GM19035 (cell line): ENCODE measurements around the gene COX18.

Experiments
- ATAC-seq: cut with Tn5 transposase; IDR thresholded peaks from one replicate; pipeline ENCODE4 v1.9.1; 2021; ENCODE audit not compliant: unreplicated experiment

COX18 gene

GRCh38 chr4:73053974-73054480 lies 15.5 kb downstream of the COX18 start:
- ATAC-seq: no peak

- ATAC-seq: no peak
Measured at GRCh38 chr4:73053076-73053475, 16.4 kb downstream of the COX18 start.

GRCh38 chr4:73051625-73052024 lies 17.9 kb downstream of the COX18 start:
- ATAC-seq: no peak

GRCh38 chr4:73045879-73046278 lies 23.6 kb downstream of the COX18 start:
- no peak for ATAC-seq

- no peak for ATAC-seq
Measured at GRCh38 chr4:73037057-73037456, 32.5 kb downstream of the COX18 start.

GRCh38 chr4:73036123-73036522 lies 33.4 kb downstream of the COX18 start:
- no peak for ATAC-seq

- no peak for ATAC-seq
Measured at GRCh38 chr4:73034896-73035295, 34.6 kb downstream of the COX18 start.

- ATAC-seq: no peak
Measured at GRCh38 chr4:73028621-73029020, 40.9 kb downstream of the COX18 start.

- ATAC-seq: no peak
Measured at GRCh38 chr4:73021634-73022033, 47.9 kb downstream of the COX18 start.

GRCh38 chr4:73019462-73020047 lies 50.0 kb downstream of the COX18 start:
- ATAC-seq: no peak

GRCh38 chr4:73018595-73018994 lies 50.9 kb downstream of the COX18 start:
- ATAC-seq: no peak

- no peak for ATAC-seq
Measured at GRCh38 chr4:73013310-73013709, 56.2 kb downstream of the COX18 start.

- no peak for ATAC-seq
Measured at GRCh38 chr4:73012673-73013072, 56.8 kb downstream of the COX18 start.

GRCh38 chr4:73011629-73011985 lies 57.9 kb downstream of the COX18 start:
- ATAC-seq: no peak

GRCh38 chr4:73010789-73011628 lies 58.5 kb downstream of the COX18 start:
- ATAC-seq: no peak

- ATAC-seq: no peak
Measured at GRCh38 chr4:73007526-73008100, 61.9 kb downstream of the COX18 start.

GRCh38 chr4:73006286-73006990 lies 63.1 kb downstream of the COX18 start:
- ATAC-seq: peak; percentile 73

GRCh38 chr4:73005514-73005913 lies 64.0 kb downstream of the COX18 start:
- ATAC-seq: no peak
